Measurements from ENCODE around the gene KREMEN1. TPM values are rescaled to one million over a fixed set of nuclear protein-coding genes. Genes with fewer than 3 reads are reported as not detected.

Gene KREMEN1
- total and polyA plus RNA-seq, 2 of the 4 experiments (the other 2 are of a cell fraction) = 2.9 to 4.6 TPM

GRCh38 chr22:29148036-29148435, 75.2 kb downstream of the KREMEN1 start:
- Histone ChIP-seq H3K4ac (ENCODE audit: low read depth, low read length) (no peak overlapping the region), H3K23ac (ENCODE audit: low read depth, low read length) (no peak overlapping the region), H3K27ac (ENCODE audit: insufficient read depth, low read length) (no peak overlapping the region), H4K91ac (ENCODE audit: insufficient read depth, low read depth, low read length) (no peak overlapping the region), H3K9me1 (ENCODE audit: insufficient read depth, low read length) (no peaks in the 10 kb centered on the region), H2BK15ac (ENCODE audit: low read depth, low read length) (no peak overlapping the region), H2BK5ac (ENCODE audit: low read depth, low read length, poor library complexity, severe bottlenecking) (no peak overlapping the region), H3K4me2 (ENCODE audit: low read depth, low read length) (no peak overlapping the region), H2BK20ac (ENCODE audit: low read depth, low read length) (no peak overlapping the region), H4K8ac (ENCODE audit: low read depth in 2 of 2, low read length in 2 of 2) (no peak overlapping the region), H3K27me3 (ENCODE audit: control insufficient read depth, insufficient read depth, low read length) (no peaks in the 10 kb centered on the region), H3K4me1 (ENCODE audit: control insufficient read depth, insufficient read depth, low read length) (no peaks in the 10 kb centered on the region; the same call in 1 of the 2 replicates), H4K20me1 (ENCODE audit: insufficient read depth, low read length) (no peaks in the 10 kb centered on the region), H3K4me3 (ENCODE audit: insufficient read depth, low read depth, low read length) (no peak overlapping the region), H2AK5ac (ENCODE audit: low read depth, low read length) (no peak overlapping the region), H3K18ac (ENCODE audit: low read depth, low read length) (no peak overlapping the region), H3K79me1 (ENCODE audit: low read depth in 1 of 2, low read length in 2 of 2) (no peaks in the 10 kb centered on the region), H3K14ac (replicated peaks; ENCODE audit: low read depth, low read length) (no peak overlapping the region), H2AFZ (replicated peaks; ENCODE audit: low read length, poor library complexity) (no peak overlapping the region), H2BK120ac (ENCODE audit: low read depth, low read length) (no peak overlapping the region), H3K36me3 (ENCODE audit: control insufficient read depth, insufficient read depth, low read length) (peaks cover 2% of the 10 kb centered on the region; the same call in 1 of the 2 replicates), H3K9me3 (ENCODE audit: control insufficient read depth, insufficient read depth, low read length) (no peaks in the 10 kb centered on the region), H3K56ac (ENCODE audit: extremely low read depth, insufficient read depth, low read length) (no peak overlapping the region), H4K5ac (ENCODE audit: low read depth, low read length) (no peak overlapping the region), H3K9ac (ENCODE audit: low read depth, low read length) (no peak overlapping the region), H2AK9ac (replicated peaks; ENCODE audit: low read depth, low read length, poor library complexity) (no peak overlapping the region)
- dilution Hi-C loops (cut with HindIII; ENCODE audit: low sequenced_read_pairs, unreplicated experiment) = no loop called here
- WGBS, 2 experiments (ENCODE audit: extremely low coverage in 2 of 2, insufficient read length in 1 of 2) = 82% methylated on average over 4 of the region's 6 CpGs; no CpG with 5 or more reads in 1 of the 2 experiments
- TF ChIP-seq MAFK (IDR thresholded peaks at IDR 0.05; ENCODE audit: low read depth, low read length) (no peak), RCOR1 (IDR thresholded peaks at IDR 0.05; ENCODE audit: insufficient replicate concordance, low read length) (no peak), NFE2L2 (IDR thresholded peaks at IDR 0.05; ENCODE audit: low read depth, low read length) (no peak), FOS (IDR thresholded peaks at IDR 0.05; ENCODE audit: low read depth, low read length) (no peak), USF2 (IDR thresholded peaks at IDR 0.05; ENCODE audit: low read depth, low read length) (no peak), RFX5 (IDR thresholded peaks at IDR 0.05; ENCODE audit: low read depth, low read length) (no peak), CEBPB (IDR thresholded peaks at IDR 0.05; ENCODE audit: low read depth, low read length) (no peak), RAD21 (IDR thresholded peaks at IDR 0.05; ENCODE audit: low read length) (no peak), CHD1 (IDR thresholded peaks at IDR 0.05; ENCODE audit: low read depth, low read length) (no peak), POLR2A (IDR thresholded peaks at IDR 0.05; ENCODE audit: low read depth, low read length) (no peak)
- BruUV-seq (replicated peaks) = no TSS peak
- POLR2A ChIA-PET (ENCODE audit: unreplicated experiment) = no interaction called here
- DNase-seq (no peak), ATAC-seq (ENCODE audit: low read depth) (no peak)
- intact Hi-C loops (cut with micrococcal nuclease) = no loop called here
- CTCF ChIA-PET = no interaction called here
- in situ Hi-C loops (cut with MboI; ENCODE audit: low sequenced_read_pairs) = no loop called here
